B cell (primary cell): ENCODE data around the gene IQSEC3. TPM values are rescaled to one million over a fixed set of nuclear protein-coding genes. Genes with fewer than 3 reads are reported as not detected.

Experiments
- ATAC-seq: fragments of 200-7000 bp; cut with Tn5 transposase; one replicate; pipeline ENCODE4 v1.10.0; 2021; ENCODE audit warnings: low read depth, mild to moderate bottlenecking, moderate number of reproducible peaks, moderate library complexity
- CTCF ChIA-PET: fragments of 350-600 bp; sonication (Branson Sonifier 250); formaldehyde crosslinking; loops from one replicate; lab custom pipeline; 2021; ENCODE audit warnings: antibody characterized with exemption, inconsistent platforms; lab: Charles Lee
- POLR2A ChIA-PET: fragments of 350-600 bp; sonication (Branson Sonifier 250); formaldehyde crosslinking; loops from one replicate; lab custom pipeline; 2021; ENCODE audit warnings: antibody characterized with exemption; lab: Charles Lee
- DNase-seq: peaks from one replicate; pipeline ENCODE4 v3.0.0; 2013
- H2AFZ ChIP-seq: 2 replicates; pipeline ENCODE4 v1.6.1; 2012; ENCODE audit warnings: mild to moderate bottlenecking, low read depth, low read length; ENCODE audit not compliant: insufficient read depth, poor library complexity, severe bottlenecking
- H3K27ac ChIP-seq, 2 donors: 1 replicate in 1 of 2; 2 replicates in 1 of 2; pipeline ENCODE4 v1.5.1; 2012 to 2013; ENCODE audit warnings: low read length in 2 of 2, mild to moderate bottlenecking in 2 of 2, moderate library complexity in 1 of 2
- H3K27me3 ChIP-seq, 4 experiments: fragments of 200-600 bp in 1 of 4; sonication (generic) in 1 of 4; replicated peaks in 1 of 4; 1 replicate in 2 of 4; 2 replicates in 2 of 4; pipeline versions ENCODE4 v1.6.1 to v1.7.0; 2013 to 2016; ENCODE audit warnings: low read length in 3 of 4, mild to moderate bottlenecking in 2 of 4, mixed read lengths in 1 of 4, moderate library complexity in 1 of 4; ENCODE audit not compliant: insufficient read depth in 4 of 4, control insufficient read depth in 3 of 4; ENCODE audit errors: control extremely low read depth in 1 of 4
- H3K36me3 ChIP-seq, 2 experiments: replicated peaks in 1 of 2; 1 replicate in 1 of 2; 2 replicates in 1 of 2; pipeline versions ENCODE4 v1.6.1 to v1.7.1; 2013; ENCODE audit warnings: low read length in 1 of 2; ENCODE audit not compliant: insufficient read depth in 2 of 2, control insufficient read depth in 1 of 2; ENCODE audit errors: control extremely low read depth in 1 of 2, extremely low read depth in 1 of 2
- H3K4me1 ChIP-seq, 2 donors: fragments of 200-600 bp in 1 of 2; sonication (generic) in 1 of 2; 1 replicate in 1 of 2; 2 replicates in 1 of 2; pipeline versions ENCODE4 v1.5.1 to v1.6.1; 2013 to 2017; ENCODE audit warnings: low read length in 2 of 2; ENCODE audit not compliant: control insufficient read depth in 2 of 2, insufficient read depth in 2 of 2
- H3K4me2 ChIP-seq: replicated peaks from 2 replicates; pipeline ENCODE3; 2012; ENCODE audit warnings: mild to moderate bottlenecking, low read depth, low read length; ENCODE audit not compliant: poor library complexity, severe bottlenecking
- H3K4me3 ChIP-seq, 5 experiments: fragments of 200-600 bp in 1 of 5; sonication (generic) in 1 of 5; 1 replicate in 3 of 5; 2 replicates in 2 of 5; pipeline versions ENCODE4 v1.5.1 to v1.7.0; 2011 to 2016; ENCODE audit warnings: low read length in 4 of 5, mild to moderate bottlenecking in 4 of 5, low read depth in 2 of 5, control low read depth in 1 of 5, moderate library complexity in 1 of 5; ENCODE audit not compliant: insufficient read depth in 1 of 5; ENCODE audit errors: control extremely low read depth in 1 of 5, extremely low read depth in 1 of 5
- H3K79me2 ChIP-seq: fragments of 200-600 bp; sonication (generic); one replicate; pipeline ENCODE4 v1.6.0; 2016; ENCODE audit warnings: low read length; ENCODE audit not compliant: control insufficient read depth, insufficient read depth
- H3K9ac ChIP-seq: fragments of 200-600 bp; sonication (generic); 2 replicates; pipeline ENCODE4 v1.6.1; 2017; ENCODE audit warnings: mild to moderate bottlenecking, low read length, moderate library complexity
- H3K9me3 ChIP-seq, 3 donors: one replicate each; pipeline versions ENCODE4 v1.6.1 to v1.7.1; 2013; ENCODE audit warnings: low read length in 2 of 3; ENCODE audit not compliant: control insufficient read depth in 2 of 3, insufficient read depth in 1 of 3; ENCODE audit errors: control extremely low read depth in 1 of 3
- H4K20me1 ChIP-seq: 2 replicates; pipeline ENCODE4 v1.6.0; 2012; ENCODE audit warnings: mild to moderate bottlenecking, low read length; ENCODE audit not compliant: insufficient read depth, control insufficient read depth, poor library complexity, severe bottlenecking
- H3K27ac Mint-ChIP-seq: one replicate; pipeline ENCODE4 v1.8.0; 2021; ENCODE audit warnings: mixed read lengths
- H3K27me3 Mint-ChIP-seq: one replicate; pipeline ENCODE4 v1.8.0; 2021; ENCODE audit warnings: mixed read lengths
- H3K4me1 Mint-ChIP-seq: one replicate; pipeline ENCODE4 v1.8.0; 2021; ENCODE audit warnings: mixed read lengths
- H3K4me3 Mint-ChIP-seq: one replicate; pipeline ENCODE4 v1.8.0; 2021; ENCODE audit warnings: mixed read lengths
- H3K9me3 Mint-ChIP-seq: one replicate; pipeline ENCODE4 v1.8.0; 2022; ENCODE audit warnings: mixed read lengths; ENCODE audit not compliant: insufficient read depth
- CTCF ChIP-seq: fragments of 200-600 bp; IDR thresholded peaks from one replicate; pipeline ENCODE4 v1.8.0; 2022; ENCODE audit warnings: antibody characterized with exemption, mild to moderate bottlenecking
- EZH2 ChIP-seq: IDR thresholded peaks from 2 replicates; pipeline ENCODE4 v1.6.1; 2012; ENCODE audit warnings: borderline replicate concordance, low read depth, mild to moderate bottlenecking, moderate library complexity, low read length; ENCODE audit not compliant: insufficient read depth, poor library complexity, severe bottlenecking
- WGBS: methylation state at CpG from one replicate; pipeline ENCODE4 v1.1.5; 2013; ENCODE audit warnings: missing lambda C conversion rate; ENCODE audit not compliant: insufficient coverage; 5-methylcytosine and 5-hydroxymethylcytosine counted together
- intact Hi-C: fragments of 100-400 bp; cut with micrococcal nuclease; formaldehyde crosslinking; loops from one replicate; pipeline ENCODE4 v1.10.0; 2022
- polyA plus RNA-seq: library from polyadenylated mRNA; depleted of rRNA; stranded (reverse); fragments of >200 nt; gene quantifications from 2 replicates; pipeline ENCODE4 v1.2.3, GENCODE V29; 2012
- total RNA-seq, 2 donors: library from RNA; stranded (reverse); fragments of 120-200 nt in 1 of 2; gene quantifications; 1 replicate in 1 of 2; 2 replicates in 1 of 2; pipeline versions ENCODE4 v1.2.3 to v1.2.4, GENCODE V29; 2013 to 2022

IQSEC3 gene
- total and polyA plus RNA-seq, 2 donors (not counting 1 experiment from before 2014, with no cell fraction given): 0.01 to 1.8 TPM

- H4K20me1 ChIP-seq: no peaks in the 10 kb centered on the region
- H3K27me3 ChIP-seq: peaks cover 0 to 3% (median 0%) of the 10 kb centered on the region in 4 experiments
- 62% methylated on average over 5 of the region's 6 CpGs for WGBS
- Mint-ChIP-seq H3K4me3 (no peak overlapping the region), H3K9me3 (no peaks in the 10 kb centered on the region), H3K27ac (no peak overlapping the region), H3K27me3 (peaks cover 11% of the 10 kb centered on the region), H3K4me1 (no peaks in the 10 kb centered on the region)
- H3K79me2 ChIP-seq: no peaks in the 10 kb centered on the region
- ATAC-seq (no peak), DNase-seq (no peak)
- intact Hi-C loops: no loop called here
- H3K4me1 ChIP-seq: no peaks in the 10 kb centered on the region
- H3K4me2 ChIP-seq: no peak overlapping the region
- no peak overlapping the region for H3K27ac ChIP-seq
- no peak for TF ChIP-seq CTCF
- no peak for TF ChIP-seq EZH2
- H2AFZ ChIP-seq: no peak overlapping the region
- no peaks in the 10 kb centered on the region for H3K9me3 ChIP-seq
- ChIA-PET POLR2A (no interaction called here), CTCF (no interaction called here)
- no peak overlapping the region for H3K9ac ChIP-seq
- H3K4me3 ChIP-seq: no peak overlapping the region
- H3K36me3 ChIP-seq: no peaks in the 10 kb centered on the region
These were observed 54.4 kb downstream of the IQSEC3 start for GRCh38 chr12:120951-121350.

GRCh38 chr12:121647-122046 lies 55.1 kb downstream of the IQSEC3 start:
- Histone ChIP-seq H3K4me3 (no peak overlapping the region), H3K4me1 (no peaks in the 10 kb centered on the region), H3K9me3 (no peaks in the 10 kb centered on the region), H3K4me2 (no peak overlapping the region), H2AFZ (no peak overlapping the region), H3K27ac (no peak overlapping the region), H4K20me1 (no peaks in the 10 kb centered on the region), H3K9ac (no peak overlapping the region), H3K79me2 (no peaks in the 10 kb centered on the region), H3K36me3 (no peaks in the 10 kb centered on the region), H3K27me3 (peaks cover 0 to 3% (median 0%) of the 10 kb centered on the region in 4 experiments)
- no peaks in the 10 kb centered on the region for H3K4me1 Mint-ChIP-seq
- intact Hi-C loops: no loop called here
- POLR2A ChIA-PET: no interaction called here
- CTCF ChIA-PET: no interaction called here
- ATAC-seq: no peak
- 81% methylated on average over 8 of the region's 11 CpGs for WGBS
- H3K9me3 Mint-ChIP-seq: no peaks in the 10 kb centered on the region
- TF ChIP-seq CTCF (no peak), EZH2 (no peak)
- DNase-seq: no peak
- H3K4me3 Mint-ChIP-seq: no peak overlapping the region
- H3K27me3 Mint-ChIP-seq: peaks cover 9% of the 10 kb centered on the region
- H3K27ac Mint-ChIP-seq: no peak overlapping the region
